Measurements from ENCODE around the gene KCNB1. TPM values are rescaled to one million over a fixed set of nuclear protein-coding genes. Genes with fewer than 3 reads are reported as not detected.
A peak's percentile ranks its signal among the peaks of the same experiment; 100 is the strongest.

The KCNB1 gene
- total RNA-seq, 2 experiments from 2014 or later = not detected

DNA sequence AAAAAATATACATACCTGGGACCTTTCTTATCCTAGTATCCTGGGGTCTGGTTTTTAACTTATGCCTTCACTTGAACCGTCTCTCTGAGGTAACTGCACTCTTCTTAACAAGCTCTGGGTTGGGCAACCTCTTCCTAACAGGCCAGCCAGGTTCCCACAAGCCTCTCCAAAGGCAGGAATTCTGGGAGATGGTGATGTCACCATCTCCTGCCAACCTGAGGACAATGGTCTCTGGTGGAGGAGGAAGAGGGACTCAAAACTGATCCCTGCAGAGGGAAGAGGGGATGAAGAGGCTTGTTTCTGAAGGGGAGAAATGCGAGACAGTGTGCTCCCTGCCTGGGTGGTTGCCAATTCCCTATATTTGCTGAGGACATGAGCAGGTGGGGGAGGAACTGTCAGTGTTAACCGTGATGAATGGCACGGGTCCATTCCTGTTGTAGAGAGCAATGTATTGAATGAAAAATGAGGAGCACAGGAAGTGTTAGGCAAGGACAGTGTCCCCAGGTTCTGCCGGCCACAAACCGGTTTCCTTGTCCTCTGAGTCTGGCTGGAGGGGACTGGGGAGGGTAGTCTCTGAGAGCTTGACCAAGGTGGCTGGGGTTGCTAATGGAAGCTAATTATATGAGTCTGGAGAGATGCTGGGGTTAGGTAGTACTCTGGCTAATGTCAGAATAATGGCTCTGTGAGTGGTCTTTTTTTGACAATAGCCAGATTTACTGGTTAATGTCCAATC is 95.5 kb downstream of the KCNB1 start:
- H3K4me1 Mint-ChIP-seq (ENCODE audit: low read depth) = no peaks in the 10 kb centered on the region
- H3K9me3 Mint-ChIP-seq = no peaks in the 10 kb centered on the region
- no peak overlapping the region for H3K4me3 Mint-ChIP-seq
- ATAC-seq = no peak
- POLR2A ChIA-PET = no interaction called here
- H3K27ac Mint-ChIP-seq = no peak overlapping the region
- H3K36me3 Mint-ChIP-seq (ENCODE audit: low read depth) = no peaks in the 10 kb centered on the region
- DNase-seq = no peak
- TF ChIP-seq, protein P1, sequence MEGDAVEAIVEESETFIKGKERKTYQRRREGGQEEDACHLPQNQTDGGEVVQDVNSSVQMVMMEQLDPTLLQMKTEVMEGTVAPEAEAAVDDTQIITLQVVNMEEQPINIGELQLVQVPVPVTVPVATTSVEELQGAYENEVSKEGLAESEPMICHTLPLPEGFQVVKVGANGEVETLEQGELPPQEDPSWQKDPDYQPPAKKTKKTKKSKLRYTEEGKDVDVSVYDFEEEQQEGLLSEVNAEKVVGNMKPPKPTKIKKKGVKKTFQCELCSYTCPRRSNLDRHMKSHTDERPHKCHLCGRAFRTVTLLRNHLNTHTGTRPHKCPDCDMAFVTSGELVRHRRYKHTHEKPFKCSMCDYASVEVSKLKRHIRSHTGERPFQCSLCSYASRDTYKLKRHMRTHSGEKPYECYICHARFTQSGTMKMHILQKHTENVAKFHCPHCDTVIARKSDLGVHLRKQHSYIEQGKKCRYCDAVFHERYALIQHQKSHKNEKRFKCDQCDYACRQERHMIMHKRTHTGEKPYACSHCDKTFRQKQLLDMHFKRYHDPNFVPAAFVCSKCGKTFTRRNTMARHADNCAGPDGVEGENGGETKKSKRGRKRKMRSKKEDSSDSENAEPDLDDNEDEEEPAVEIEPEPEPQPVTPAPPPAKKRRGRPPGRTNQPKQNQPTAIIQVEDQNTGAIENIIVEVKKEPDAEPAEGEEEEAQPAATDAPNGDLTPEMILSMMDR (IDR thresholded peaks at IDR 0.05) = no peak
- peaks cover 27% of the 10 kb centered on the region for H3K27me3 Mint-ChIP-seq
- intact Hi-C loops (cut with micrococcal nuclease) = loop anchor here (10.0 kb wide), 1 partner anchor 98 kb away; the partner anchor contains the start of gene KCNB1
- CTCF ChIA-PET = no interaction called here

DNA sequence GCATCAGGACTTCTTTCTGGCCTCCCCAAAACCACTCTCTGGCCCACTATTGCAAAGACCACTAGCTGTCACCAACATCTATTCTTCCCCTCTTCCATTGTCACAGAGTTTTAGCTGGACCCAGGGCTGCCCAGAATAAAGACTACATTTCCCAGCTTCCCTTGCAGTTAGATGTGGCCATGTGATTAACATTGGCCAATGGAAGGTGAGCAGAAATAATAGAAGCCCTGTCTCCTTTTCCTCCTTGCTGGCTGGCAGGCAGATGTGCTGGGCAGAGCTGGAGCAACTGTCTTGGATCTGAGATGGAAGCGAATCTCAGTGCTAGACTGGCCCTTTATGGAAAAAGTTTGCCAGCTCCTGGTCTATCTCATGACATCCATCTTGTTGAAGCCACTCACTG is 97.0 kb downstream of the KCNB1 start:
- no peaks in the 10 kb centered on the region for H3K36me3 Mint-ChIP-seq (ENCODE audit: low read depth)
- ATAC-seq (peak; percentile 77), DNase-seq (peak; percentile 7)
- TF ChIP-seq, protein P1 (IDR thresholded peaks at IDR 0.05) = no peak
- POLR2A ChIA-PET = interaction anchor here (0.9 kb wide), 1 partner anchor 99 kb away, joined by 4 read pairs; no protein-coding TSS in a partner anchor
- no peak overlapping the region for H3K27ac Mint-ChIP-seq
- H3K4me1 Mint-ChIP-seq (ENCODE audit: low read depth) = no peaks in the 10 kb centered on the region
- H3K4me3 Mint-ChIP-seq = no peak overlapping the region
- peaks cover 24% of the 10 kb centered on the region for H3K27me3 Mint-ChIP-seq
- H3K9me3 Mint-ChIP-seq = no peaks in the 10 kb centered on the region
- intact Hi-C loops (cut with micrococcal nuclease) = loop anchor here (10.0 kb wide), 1 partner anchor 99 kb away; the partner anchor contains the start of gene KCNB1
- CTCF ChIA-PET = interaction anchor here (0.5 to 3.0 kb wide), 27 partner anchors 9 to 373 kb away, joined by 3 to 18 read pairs (median 3); no protein-coding TSS in a partner anchor

DNA sequence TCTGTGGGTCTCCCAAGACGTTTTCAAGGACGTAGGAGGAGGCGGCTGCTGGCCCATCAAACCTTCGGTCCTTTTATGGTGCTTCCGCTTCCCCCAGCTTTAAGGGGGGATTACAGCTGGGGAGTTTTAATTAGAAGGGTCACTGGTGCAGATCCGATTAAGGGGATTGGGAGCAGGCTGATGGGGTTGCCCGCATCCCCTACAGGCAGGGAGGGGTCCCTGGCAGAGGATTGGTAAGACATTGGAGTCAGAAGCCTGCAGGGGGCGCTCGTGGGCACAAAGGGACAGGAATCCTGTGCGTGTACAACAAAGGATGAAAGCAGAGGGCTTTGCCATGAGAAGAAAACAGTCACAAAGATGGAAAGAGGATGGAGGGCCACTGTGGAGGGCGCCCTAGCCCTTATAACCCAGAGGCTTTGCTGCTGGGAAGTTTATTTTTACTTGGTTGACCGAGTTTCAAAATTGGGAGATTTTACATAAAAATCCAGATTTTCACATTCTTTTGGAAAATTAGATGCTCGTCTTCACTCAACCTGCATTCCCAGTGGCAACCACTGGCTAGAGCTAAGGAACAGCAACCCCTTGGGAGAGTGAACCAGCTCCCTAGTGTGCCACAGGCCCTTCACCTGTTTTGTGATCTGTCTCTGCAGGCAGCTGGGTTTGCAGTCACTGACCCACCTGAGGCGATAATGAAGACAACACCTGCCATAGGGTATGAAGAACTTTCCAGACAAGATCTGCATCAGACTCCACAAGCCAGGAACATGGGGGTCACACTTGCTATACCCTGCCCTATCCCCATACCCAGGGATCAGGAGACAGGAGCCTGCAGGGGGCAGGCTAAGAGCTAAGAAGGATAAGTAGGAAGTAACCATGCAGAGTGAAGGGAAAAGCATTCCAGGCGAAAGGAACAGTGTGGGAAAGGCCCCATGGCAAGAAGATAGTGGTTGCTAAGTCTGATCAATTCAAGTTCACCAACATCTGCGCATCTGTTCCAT is 97.7 kb downstream of the KCNB1 start:
- ChIA-PET CTCF (interaction anchor here (0.5 to 3.0 kb wide), 42 partner anchors 10 to 374 kb away, joined by 3 to 18 read pairs (median 3); no protein-coding TSS in a partner anchor), POLR2A (interaction anchor here (0.9 kb wide), 1 partner anchor 99 kb away, joined by 4 read pairs; no protein-coding TSS in a partner anchor)
- Mint-ChIP-seq H3K36me3 (ENCODE audit: low read depth) (no peaks in the 10 kb centered on the region), H3K27ac (no peak overlapping the region), H3K4me3 (no peak overlapping the region), H3K9me3 (no peaks in the 10 kb centered on the region), H3K4me1 (ENCODE audit: low read depth) (no peaks in the 10 kb centered on the region), H3K27me3 (peaks cover 23% of the 10 kb centered on the region)
- TF ChIP-seq, protein P1 (IDR thresholded peaks at IDR 0.05) = peak; percentile 81
- intact Hi-C loops (cut with micrococcal nuclease) = loop anchor here (10.0 kb wide), 1 partner anchor 100 kb away; the partner anchor contains the start of gene KCNB1
- ATAC-seq (peak; percentile 62), DNase-seq (peak; percentile 84)

DNA sequence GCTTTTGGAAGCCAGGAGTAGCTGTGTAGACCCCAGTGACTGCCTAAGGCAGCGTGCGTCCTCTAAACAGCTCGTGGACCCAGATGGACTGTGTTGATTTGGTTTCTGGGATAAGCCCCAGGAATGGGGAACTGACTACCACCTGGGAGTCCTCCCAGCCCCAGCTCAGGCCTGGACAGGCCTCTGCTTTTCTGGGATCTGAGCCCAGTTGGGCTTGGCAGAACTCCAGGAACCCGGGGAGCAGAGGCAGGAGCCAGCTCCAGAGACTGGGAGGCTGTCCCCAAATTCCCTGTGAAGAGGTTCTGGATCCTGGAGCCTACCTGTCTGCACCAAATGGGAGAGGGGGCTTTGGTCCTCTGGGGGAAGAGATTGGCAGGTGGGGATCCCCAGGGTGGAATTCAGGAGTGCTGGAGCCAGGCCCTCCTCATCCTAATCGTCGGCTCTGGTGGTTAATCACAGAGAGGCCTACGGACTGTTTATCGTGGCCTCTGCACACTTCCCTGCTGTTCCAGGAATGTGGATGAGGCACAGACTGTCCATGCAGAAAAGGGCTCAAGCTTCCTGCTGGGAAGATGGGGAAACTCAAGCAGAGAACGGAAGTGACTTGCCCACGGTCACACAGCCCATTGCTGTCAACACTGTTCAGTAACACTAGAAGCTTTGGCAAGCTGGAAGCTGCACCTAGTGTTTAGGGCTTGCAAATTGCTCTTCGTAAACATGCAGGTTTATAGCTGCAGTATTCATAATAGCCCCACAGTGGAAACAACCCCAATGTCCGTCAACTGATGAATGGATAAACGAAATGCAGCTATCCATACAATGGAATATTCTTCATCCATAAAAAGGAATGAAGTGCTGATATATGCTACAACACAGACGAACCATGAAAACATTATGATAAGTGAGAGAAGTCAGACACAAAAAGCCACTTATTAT is 100.6 kb downstream of the KCNB1 start:
- POLR2A ChIA-PET = interaction anchor here (0.6 kb wide), 1 partner anchor 524 kb away, joined by 3 read pairs; no protein-coding TSS in a partner anchor

More for the DNA sequence above, 100.6 kb downstream of the KCNB1 start:
- H3K9me3 Mint-ChIP-seq = no peaks in the 10 kb centered on the region
- H3K36me3 Mint-ChIP-seq (ENCODE audit: low read depth) = no peaks in the 10 kb centered on the region
- no peak overlapping the region for H3K4me3 Mint-ChIP-seq
- H3K27me3 Mint-ChIP-seq = peaks cover 22% of the 10 kb centered on the region
- no peak overlapping the region for H3K27ac Mint-ChIP-seq
- DNase-seq (no peak), ATAC-seq (no peak)
- no peaks in the 10 kb centered on the region for H3K4me1 Mint-ChIP-seq (ENCODE audit: low read depth)
- intact Hi-C loops (cut with micrococcal nuclease) = loop anchor here (10.0 kb wide), 1 partner anchor 103 kb away; the partner anchor contains the start of gene KCNB1
- TF ChIP-seq, protein P1 (IDR thresholded peaks at IDR 0.05) = no peak
- CTCF ChIA-PET = interaction anchor here (1.1 to 1.9 kb wide), 3 partner anchors 55 to 160 kb away, joined by 3 to 6 read pairs (median 3); no protein-coding TSS in a partner anchor

All from activated CD8-positive, alpha-beta T cell treated with anti-CD3 and anti-CD28 coated beads for 36 hours (primary cell).